GM19351 (cell line): ENCODE measurements around the gene TFF3.

ENCODE experiments used
- ATAC-seq: cut with Tn5 transposase; IDR thresholded peaks from one replicate; pipeline ENCODE4 v1.9.1; 2021; ENCODE audit warnings: mild to moderate bottlenecking, moderate library complexity; ENCODE audit not compliant: unreplicated experiment

Gene TFF3

GRCh38 chr21:42347601-42348327 is 32.6 kb upstream of the TFF3 start:
- ATAC-seq, result no peak

GRCh38 chr21:42346866-42347600 is 31.8 kb upstream of the TFF3 start:
- ATAC-seq, result no peak

- no peak for ATAC-seq
These were observed 31.2 kb upstream of the TFF3 start for GRCh38 chr21:42346441-42346840.

- ATAC-seq, result no peak
These were observed 29.4 kb upstream of the TFF3 start for GRCh38 chr21:42344631-42345030.

GRCh38 chr21:42343963-42344510 is 28.8 kb upstream of the TFF3 start:
- ATAC-seq, result no peak

GRCh38 chr21:42343556-42343955 is 28.3 kb upstream of the TFF3 start:
- ATAC-seq, result no peak

GRCh38 chr21:42343101-42343500 is 27.9 kb upstream of the TFF3 start:
- no peak for ATAC-seq

- ATAC-seq, result no peak
These were observed 26.8 kb upstream of the TFF3 start for GRCh38 chr21:42341776-42342542.

GRCh38 chr21:42340187-42341050 is 25.2 kb upstream of the TFF3 start:
- ATAC-seq, result no peak

GRCh38 chr21:42338729-42339715 is 23.8 kb upstream of the TFF3 start:
- ATAC-seq, result no peak

GRCh38 chr21:42337830-42338728 is 22.9 kb upstream of the TFF3 start:
- ATAC-seq, result no peak

- no peak for ATAC-seq
These were observed 22.1 kb upstream of the TFF3 start for GRCh38 chr21:42337276-42337675.

- ATAC-seq, result no peak
These were observed 20.8 kb upstream of the TFF3 start for GRCh38 chr21:42336054-42336453.

- no peak for ATAC-seq
These were observed 17.5 kb upstream of the TFF3 start for GRCh38 chr21:42332557-42333317.

GRCh38 chr21:42331660-42332059 is 16.5 kb upstream of the TFF3 start:
- no peak for ATAC-seq

GRCh38 chr21:42330380-42331371 is 15.5 kb upstream of the TFF3 start:
- no peak for ATAC-seq
